HL-60 (cell line): ENCODE results near the gene MSL2.

Experiments
- DNase-seq, 2 experiments: peaks; one replicate each; pipeline ENCODE4 v3.0.0-alpha.2; 2010 to 2020; ENCODE audit warnings: low read depth in 1 of 2, low spot score in 1 of 2
- H3K27ac ChIP-seq: fragments of 250-450 bp; sonication (Bioruptor Pico); replicated peaks from 2 replicates; pipeline ENCODE4 v1.5.1; 2020; ENCODE audit warnings: mild to moderate bottlenecking, moderate library complexity
- H3K27me3 ChIP-seq: fragments of 250-450 bp; sonication (Bioruptor Pico); 2 replicates; pipeline ENCODE4 v1.5.1; 2021; ENCODE audit warnings: mild to moderate bottlenecking, moderate library complexity; ENCODE audit not compliant: insufficient read depth, poor library complexity, severe bottlenecking
- H3K4me3 ChIP-seq: replicated peaks from 2 replicates; pipeline ENCODE4 v1.5.1; 2011; ENCODE audit warnings: mild to moderate bottlenecking, control low read depth, low read length; ENCODE audit not compliant: insufficient read depth
- GABPA ChIP-seq: IDR thresholded peaks from 2 replicates; pipeline ENCODE4 v1.6.1; 2012; ENCODE audit warnings: low read depth
- SPI1 ChIP-seq: IDR thresholded peaks from 2 replicates; pipeline ENCODE4 v1.6.1; 2012; ENCODE audit warnings: low read depth, mild to moderate bottlenecking, borderline replicate concordance
- TF ChIP-seq, protein P1 (sequence below): IDR thresholded peaks from one replicate; pipeline ENCODE4 v1.5.1; 2011; ENCODE audit warnings: low read length, control low read depth, inconsistent platforms; ENCODE audit not compliant: insufficient read depth
- TF ChIP-seq, protein P2 (sequence below): IDR thresholded peaks from 2 replicates; pipeline ENCODE4 v1.6.1; 2012; ENCODE audit warnings: low read depth; ENCODE audit not compliant: insufficient replicate concordance

MSL2 gene

DNA sequence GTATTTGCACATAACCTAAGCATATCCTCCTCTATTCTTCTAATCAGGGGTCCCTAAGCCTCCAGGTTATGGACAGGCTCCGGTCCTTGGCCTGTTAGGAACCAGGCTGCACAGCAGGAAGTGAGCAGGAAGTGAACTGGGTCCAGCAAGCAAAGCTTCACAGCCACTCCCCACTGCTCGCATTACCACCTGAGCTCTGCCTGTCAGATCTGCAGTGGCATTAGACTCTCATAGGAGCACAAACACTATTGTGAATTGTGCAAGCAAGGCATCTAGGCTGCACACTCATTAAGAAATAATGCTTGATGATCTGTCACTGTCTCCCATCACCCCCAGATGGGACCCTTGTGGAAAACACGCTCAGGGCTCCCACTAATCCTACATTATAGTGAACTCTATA, 9.8 kb downstream of the MSL2 start:
- no peak overlapping the region for H3K27ac ChIP-seq
- no peaks in the 10 kb centered on the region for H3K27me3 ChIP-seq
- TF ChIP-seq SPI1 = no peak
- TF ChIP-seq, protein P1, sequence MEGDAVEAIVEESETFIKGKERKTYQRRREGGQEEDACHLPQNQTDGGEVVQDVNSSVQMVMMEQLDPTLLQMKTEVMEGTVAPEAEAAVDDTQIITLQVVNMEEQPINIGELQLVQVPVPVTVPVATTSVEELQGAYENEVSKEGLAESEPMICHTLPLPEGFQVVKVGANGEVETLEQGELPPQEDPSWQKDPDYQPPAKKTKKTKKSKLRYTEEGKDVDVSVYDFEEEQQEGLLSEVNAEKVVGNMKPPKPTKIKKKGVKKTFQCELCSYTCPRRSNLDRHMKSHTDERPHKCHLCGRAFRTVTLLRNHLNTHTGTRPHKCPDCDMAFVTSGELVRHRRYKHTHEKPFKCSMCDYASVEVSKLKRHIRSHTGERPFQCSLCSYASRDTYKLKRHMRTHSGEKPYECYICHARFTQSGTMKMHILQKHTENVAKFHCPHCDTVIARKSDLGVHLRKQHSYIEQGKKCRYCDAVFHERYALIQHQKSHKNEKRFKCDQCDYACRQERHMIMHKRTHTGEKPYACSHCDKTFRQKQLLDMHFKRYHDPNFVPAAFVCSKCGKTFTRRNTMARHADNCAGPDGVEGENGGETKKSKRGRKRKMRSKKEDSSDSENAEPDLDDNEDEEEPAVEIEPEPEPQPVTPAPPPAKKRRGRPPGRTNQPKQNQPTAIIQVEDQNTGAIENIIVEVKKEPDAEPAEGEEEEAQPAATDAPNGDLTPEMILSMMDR = no peak
- peak in 1 of 2 experiments; percentile 23 for DNase-seq
- no peak overlapping the region for H3K4me3 ChIP-seq

DNA sequence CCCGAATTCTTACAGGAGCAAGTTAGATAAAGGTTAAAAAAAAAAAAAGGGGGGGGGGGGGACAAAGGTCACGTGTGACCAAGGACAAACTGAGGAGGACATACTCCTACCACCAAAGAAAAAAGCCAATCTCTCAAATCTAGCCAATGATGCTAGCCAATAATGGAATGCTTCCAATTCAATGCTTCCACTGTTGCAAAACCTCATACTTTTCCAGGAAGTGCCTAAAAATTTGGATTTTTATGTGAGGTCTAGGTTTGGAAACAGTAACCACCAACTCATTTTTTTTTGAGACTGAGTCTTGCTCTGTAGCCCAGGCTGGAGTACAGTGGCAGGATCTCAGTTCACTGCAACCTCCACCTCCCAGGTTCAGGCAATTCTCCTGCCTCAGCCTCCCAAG, 11.4 kb downstream of the MSL2 start:
- no peaks in the 10 kb centered on the region for H3K27me3 ChIP-seq
- no peak for DNase-seq
- H3K4me3 ChIP-seq = no peak overlapping the region
- no peak overlapping the region for H3K27ac ChIP-seq
- TF ChIP-seq, protein P2, sequence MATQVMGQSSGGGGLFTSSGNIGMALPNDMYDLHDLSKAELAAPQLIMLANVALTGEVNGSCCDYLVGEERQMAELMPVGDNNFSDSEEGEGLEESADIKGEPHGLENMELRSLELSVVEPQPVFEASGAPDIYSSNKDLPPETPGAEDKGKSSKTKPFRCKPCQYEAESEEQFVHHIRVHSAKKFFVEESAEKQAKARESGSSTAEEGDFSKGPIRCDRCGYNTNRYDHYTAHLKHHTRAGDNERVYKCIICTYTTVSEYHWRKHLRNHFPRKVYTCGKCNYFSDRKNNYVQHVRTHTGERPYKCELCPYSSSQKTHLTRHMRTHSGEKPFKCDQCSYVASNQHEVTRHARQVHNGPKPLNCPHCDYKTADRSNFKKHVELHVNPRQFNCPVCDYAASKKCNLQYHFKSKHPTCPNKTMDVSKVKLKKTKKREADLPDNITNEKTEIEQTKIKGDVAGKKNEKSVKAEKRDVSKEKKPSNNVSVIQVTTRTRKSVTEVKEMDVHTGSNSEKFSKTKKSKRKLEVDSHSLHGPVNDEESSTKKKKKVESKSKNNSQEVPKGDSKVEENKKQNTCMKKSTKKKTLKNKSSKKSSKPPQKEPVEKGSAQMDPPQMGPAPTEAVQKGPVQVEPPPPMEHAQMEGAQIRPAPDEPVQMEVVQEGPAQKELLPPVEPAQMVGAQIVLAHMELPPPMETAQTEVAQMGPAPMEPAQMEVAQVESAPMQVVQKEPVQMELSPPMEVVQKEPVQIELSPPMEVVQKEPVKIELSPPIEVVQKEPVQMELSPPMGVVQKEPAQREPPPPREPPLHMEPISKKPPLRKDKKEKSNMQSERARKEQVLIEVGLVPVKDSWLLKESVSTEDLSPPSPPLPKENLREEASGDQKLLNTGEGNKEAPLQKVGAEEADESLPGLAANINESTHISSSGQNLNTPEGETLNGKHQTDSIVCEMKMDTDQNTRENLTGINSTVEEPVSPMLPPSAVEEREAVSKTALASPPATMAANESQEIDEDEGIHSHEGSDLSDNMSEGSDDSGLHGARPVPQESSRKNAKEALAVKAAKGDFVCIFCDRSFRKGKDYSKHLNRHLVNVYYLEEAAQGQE = no peak
- TF ChIP-seq, protein P1 = no peak
- no peak for TF ChIP-seq GABPA

DNA sequence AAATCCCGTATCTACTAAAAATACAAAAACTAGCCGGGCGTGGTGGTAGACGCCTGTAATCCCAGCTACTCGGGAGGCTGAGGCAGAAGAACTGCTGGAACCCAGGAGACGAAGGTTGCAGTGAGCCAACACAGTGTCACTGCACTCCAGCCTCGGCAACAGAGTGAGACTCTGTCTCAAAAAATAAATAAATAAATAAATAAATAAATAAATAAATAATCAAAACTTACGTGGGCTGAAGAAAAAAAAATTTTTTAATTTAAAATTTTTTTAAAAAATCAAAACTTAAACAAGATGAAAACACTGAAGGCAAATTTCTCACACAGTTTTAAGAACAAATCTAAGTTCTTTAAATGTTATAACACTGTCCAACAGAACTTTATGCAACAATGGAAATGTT, 14.4 kb downstream of the MSL2 start:
- Histone ChIP-seq H3K27me3 (no peaks in the 10 kb centered on the region), H3K27ac (no peak overlapping the region), H3K4me3 (no peak overlapping the region)
- TF ChIP-seq, protein P1 = no peak
- TF ChIP-seq SPI1 = no peak
- TF ChIP-seq GABPA = no peak
- no peak for DNase-seq

DNA sequence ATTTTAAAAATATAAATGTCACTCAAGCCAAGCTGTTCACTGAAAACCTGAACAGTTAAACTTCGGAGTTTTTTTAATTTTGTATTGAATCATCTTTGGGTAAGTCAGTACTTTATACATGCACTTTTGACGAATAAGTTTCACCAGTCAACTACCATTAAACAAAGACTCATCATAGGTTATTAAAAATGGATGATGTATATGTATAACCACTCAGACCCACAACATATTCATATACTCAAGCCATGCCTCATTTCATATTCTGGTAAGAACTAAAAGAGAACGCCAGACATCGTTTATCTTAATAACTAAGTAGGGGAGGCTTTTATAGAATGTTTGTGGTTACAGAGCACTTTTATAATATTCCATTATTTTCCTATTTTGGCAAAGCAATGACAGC, 18.3 kb downstream of the MSL2 start:
- H3K4me3 ChIP-seq = no peak overlapping the region
- no peak overlapping the region for H3K27ac ChIP-seq
- no peaks in the 10 kb centered on the region for H3K27me3 ChIP-seq
- no peak for DNase-seq
- TF ChIP-seq, protein P1 = no peak
- TF ChIP-seq, protein P2 = no peak
- no peak for TF ChIP-seq GABPA
